Mesothelial cell of epicardium (in vitro differentiated cells): ENCODE results near the gene DNMT3L. TPM values are rescaled to one million over a fixed set of nuclear protein-coding genes. Genes with fewer than 3 reads are reported as not detected.

Source experiments
- DNase-seq, 2 experiments: peaks; one replicate each; pipeline ENCODE4 v3.0.0; 2021; ENCODE audit warnings: low spot score in 2 of 2; ENCODE audit not compliant: unreplicated experiment in 2 of 2
- H3K27ac Mint-ChIP-seq: 2 replicates; pipeline ENCODE4 v1.8.0; 2021; ENCODE audit warnings: mixed read lengths
- H3K27me3 Mint-ChIP-seq: 2 replicates; pipeline ENCODE4 v1.8.0; 2021; ENCODE audit warnings: low read depth, mixed read lengths
- H3K36me3 Mint-ChIP-seq: 2 replicates; pipeline ENCODE4 v1.8.0; 2021; ENCODE audit warnings: mixed read lengths
- H3K4me1 Mint-ChIP-seq: 2 replicates; pipeline ENCODE4 v1.8.0; 2021; ENCODE audit warnings: mixed read lengths
- H3K4me3 Mint-ChIP-seq: 2 replicates; pipeline ENCODE4 v1.8.0; 2021; ENCODE audit warnings: mild to moderate bottlenecking, moderate library complexity, mixed read lengths
- H3K9me3 Mint-ChIP-seq: 2 replicates; pipeline ENCODE4 v1.8.0; 2021; ENCODE audit warnings: mixed read lengths
- total RNA-seq: library from RNA; stranded (reverse); gene quantifications from 3 replicates; pipeline ENCODE4 v1.2.1, GENCODE V29; 2021
- TF ChIP-seq, protein P1 (sequence below): fragments of 200-600 bp; sonication (generic); IDR thresholded peaks from one replicate; pipeline ENCODE4 v1.5.0; 2021; ENCODE audit warnings: antibody characterized with exemption; ENCODE audit not compliant: unreplicated experiment

The DNMT3L gene
- total RNA-seq, 1 donor from 2014 or later, result not detected

DNA sequence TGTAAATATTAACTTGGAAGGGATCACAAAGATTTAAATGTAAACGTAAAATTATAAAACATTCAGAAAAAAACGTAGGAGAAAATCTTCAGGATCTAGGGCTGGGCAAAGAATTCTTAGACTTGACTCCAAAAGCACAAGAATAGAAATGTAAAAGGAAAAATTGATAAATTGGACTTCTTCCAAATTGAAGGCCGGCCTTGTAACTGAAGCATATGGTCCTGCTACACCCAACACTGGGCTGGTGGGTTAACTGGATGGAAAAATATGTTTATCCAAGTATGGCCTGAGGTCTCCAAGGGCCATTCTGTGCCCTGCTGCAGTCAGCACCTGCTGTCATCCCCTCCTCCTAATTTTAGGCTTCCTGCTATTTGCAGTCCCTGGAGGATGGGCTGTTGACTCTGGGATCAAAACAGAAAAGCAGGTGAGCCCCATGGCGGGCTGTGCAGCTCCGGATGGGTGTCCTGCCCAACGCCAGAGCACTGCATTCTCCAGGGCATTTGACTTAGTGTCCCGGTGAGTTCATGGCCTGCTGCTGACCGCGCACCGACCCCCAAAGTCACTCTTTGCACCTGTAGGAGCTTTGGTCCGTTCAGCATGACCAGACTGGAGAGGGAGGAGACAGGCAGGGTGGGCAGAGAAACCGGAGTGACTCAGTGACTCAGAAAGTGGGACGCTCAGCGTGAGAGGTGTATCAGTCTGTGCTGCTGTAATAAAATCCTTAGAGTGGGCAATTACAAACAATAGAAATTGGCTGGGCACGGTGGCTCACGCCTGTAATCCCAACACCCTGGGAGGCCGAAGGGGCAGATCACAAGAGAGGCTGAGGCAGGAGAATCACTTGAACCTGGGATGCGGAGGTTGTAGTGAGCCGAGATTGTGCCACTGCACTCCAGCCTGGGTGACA is 17.9 kb upstream of the DNMT3L start:
- Mint-ChIP-seq H3K27me3 (peaks cover 8% of the 10 kb centered on the region), H3K4me3 (no peak overlapping the region), H3K36me3 (no peaks in the 10 kb centered on the region), H3K27ac (no peak overlapping the region), H3K4me1 (peaks cover 15% of the 10 kb centered on the region), H3K9me3 (peaks cover 5% of the 10 kb centered on the region)
- DNase-seq, result no peak
- TF ChIP-seq, protein P1, sequence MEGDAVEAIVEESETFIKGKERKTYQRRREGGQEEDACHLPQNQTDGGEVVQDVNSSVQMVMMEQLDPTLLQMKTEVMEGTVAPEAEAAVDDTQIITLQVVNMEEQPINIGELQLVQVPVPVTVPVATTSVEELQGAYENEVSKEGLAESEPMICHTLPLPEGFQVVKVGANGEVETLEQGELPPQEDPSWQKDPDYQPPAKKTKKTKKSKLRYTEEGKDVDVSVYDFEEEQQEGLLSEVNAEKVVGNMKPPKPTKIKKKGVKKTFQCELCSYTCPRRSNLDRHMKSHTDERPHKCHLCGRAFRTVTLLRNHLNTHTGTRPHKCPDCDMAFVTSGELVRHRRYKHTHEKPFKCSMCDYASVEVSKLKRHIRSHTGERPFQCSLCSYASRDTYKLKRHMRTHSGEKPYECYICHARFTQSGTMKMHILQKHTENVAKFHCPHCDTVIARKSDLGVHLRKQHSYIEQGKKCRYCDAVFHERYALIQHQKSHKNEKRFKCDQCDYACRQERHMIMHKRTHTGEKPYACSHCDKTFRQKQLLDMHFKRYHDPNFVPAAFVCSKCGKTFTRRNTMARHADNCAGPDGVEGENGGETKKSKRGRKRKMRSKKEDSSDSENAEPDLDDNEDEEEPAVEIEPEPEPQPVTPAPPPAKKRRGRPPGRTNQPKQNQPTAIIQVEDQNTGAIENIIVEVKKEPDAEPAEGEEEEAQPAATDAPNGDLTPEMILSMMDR, result no peak

DNA sequence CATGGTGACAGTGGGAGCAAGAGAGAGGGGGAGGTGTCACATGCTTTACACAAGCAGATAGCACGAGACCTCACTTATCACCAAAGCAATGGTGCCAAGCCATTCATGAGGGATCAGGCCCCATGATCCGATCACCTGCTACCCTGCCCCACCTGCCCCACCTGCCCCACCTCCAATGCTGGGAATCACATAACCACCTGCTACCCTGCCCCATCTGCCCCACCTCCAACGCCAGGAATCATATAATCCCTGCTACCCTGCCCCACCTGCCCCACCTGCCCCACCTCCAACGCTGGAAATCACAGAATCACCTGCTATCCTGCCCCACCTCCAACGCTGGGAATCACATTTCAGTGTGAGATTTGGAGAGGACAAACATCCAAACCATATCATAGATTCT is 13.3 kb upstream of the DNMT3L start:
- no peak overlapping the region for H3K4me3 Mint-ChIP-seq
- no peak for DNase-seq

GRCh38 chr21:44273046-44273445 is 11.3 kb upstream of the DNMT3L start:
- H3K36me3 Mint-ChIP-seq, result no peaks in the 10 kb centered on the region
- no peaks in the 10 kb centered on the region for H3K4me1 Mint-ChIP-seq
- TF ChIP-seq, protein P1, result no peak
- no peak overlapping the region for H3K4me3 Mint-ChIP-seq
- H3K27ac Mint-ChIP-seq, result no peak overlapping the region
- peaks cover 5% of the 10 kb centered on the region for H3K9me3 Mint-ChIP-seq
- peaks cover 8% of the 10 kb centered on the region for H3K27me3 Mint-ChIP-seq
- DNase-seq, result no peak

More for the DNA sequence above, 13.3 kb upstream of the DNMT3L start:
- H3K9me3 Mint-ChIP-seq, result peaks cover 5% of the 10 kb centered on the region
- H3K36me3 Mint-ChIP-seq, result no peaks in the 10 kb centered on the region
- H3K4me1 Mint-ChIP-seq, result no peaks in the 10 kb centered on the region
- peaks cover 10% of the 10 kb centered on the region for H3K27me3 Mint-ChIP-seq
- H3K27ac Mint-ChIP-seq, result no peak overlapping the region
- TF ChIP-seq, protein P1, result no peak

DNA sequence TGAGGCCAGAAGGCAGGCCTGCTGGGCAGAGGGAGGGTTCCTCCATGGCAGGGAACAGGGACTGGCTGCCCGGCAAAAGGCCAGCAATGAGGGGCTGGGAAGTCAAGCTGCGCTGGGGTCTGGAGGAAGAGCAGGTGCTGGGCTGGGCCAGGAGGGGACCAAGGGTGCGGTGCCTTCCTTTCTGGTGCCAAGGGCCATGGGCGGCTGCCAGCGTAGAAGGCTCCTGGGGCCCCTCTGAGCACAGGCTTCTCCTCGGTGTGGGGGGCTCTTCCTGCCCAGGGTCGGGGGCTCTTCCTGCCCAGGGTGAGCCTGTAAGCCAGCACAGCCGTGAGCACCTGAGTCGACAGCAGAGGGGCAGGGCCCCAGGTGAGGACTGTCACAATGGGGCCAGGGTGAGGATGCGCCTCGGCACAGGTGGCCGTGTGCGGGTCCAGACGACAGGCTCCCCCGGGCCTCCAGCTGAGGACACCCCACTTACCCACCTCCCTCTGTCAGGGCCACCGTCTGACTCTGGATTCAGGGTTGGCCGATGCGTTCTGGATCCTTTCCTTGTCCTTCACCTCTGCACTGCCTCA is 10.7 kb upstream of the DNMT3L start:
- TF ChIP-seq, protein P1, result no peak
- Mint-ChIP-seq H3K9me3 (peaks cover 5% of the 10 kb centered on the region), H3K36me3 (no peaks in the 10 kb centered on the region), H3K27ac (no peak overlapping the region), H3K27me3 (peaks cover 8% of the 10 kb centered on the region), H3K4me1 (no peaks in the 10 kb centered on the region), H3K4me3 (no peak overlapping the region)
- DNase-seq, result no peak

GRCh38 chr21:44271558-44272283 is 10.0 kb upstream of the DNMT3L start:
- Mint-ChIP-seq H3K36me3 (no peaks in the 10 kb centered on the region), H3K4me3 (no peak overlapping the region), H3K4me1 (no peaks in the 10 kb centered on the region), H3K27ac (no peak overlapping the region), H3K27me3 (peaks cover 8% of the 10 kb centered on the region), H3K9me3 (peaks cover 5% of the 10 kb centered on the region)
- TF ChIP-seq, protein P1, result no peak
- DNase-seq, result no peak
